ENCODE measurements around the gene SH3BP4.

Gene SH3BP4

DNA sequence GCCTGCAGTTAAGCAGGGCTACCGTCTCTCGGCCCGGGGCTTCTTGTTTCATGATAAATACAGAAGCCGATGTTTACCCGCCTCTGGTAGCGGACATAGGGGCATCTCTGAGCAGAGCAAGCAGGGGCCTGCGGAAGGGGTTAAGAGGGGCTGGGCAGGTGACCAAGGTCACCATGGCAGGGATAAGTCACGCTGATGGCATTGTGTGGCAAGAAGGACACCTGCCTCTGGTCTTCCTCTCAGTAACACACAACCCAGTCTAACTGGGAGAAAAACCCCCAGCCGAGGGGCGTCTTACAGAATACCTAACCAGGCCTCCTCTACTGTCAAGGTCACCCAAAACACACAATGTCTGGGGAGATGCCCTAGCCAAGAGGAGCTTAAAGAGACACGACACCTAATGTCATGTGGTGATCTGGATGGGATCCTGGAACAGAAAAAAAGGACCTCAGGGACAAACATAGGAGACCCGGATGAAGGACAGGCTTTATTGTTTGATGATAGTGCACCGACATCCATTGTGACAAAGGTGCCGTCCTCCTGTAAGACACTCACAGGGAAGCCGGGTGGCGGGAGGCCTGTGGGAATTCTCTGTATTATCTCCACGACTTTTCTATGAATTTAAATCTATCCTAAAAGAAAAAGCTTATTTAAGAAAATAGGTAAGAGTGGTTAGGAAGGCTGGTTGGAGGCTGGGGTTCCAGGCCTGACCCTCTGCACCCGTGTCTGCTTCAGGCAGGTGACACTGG is 24.8 kb downstream of the SH3BP4 start:
- Histone ChIP-seq H2AFZ (ENCODE audit: low read depth, low read length) (no peak overlapping the region), H3K79me2 (ENCODE audit: insufficient read depth, low read length) (no peaks in the 10 kb centered on the region), H3K9me3 (ENCODE audit: insufficient read depth, low read length, severe bottlenecking) (no peaks in the 10 kb centered on the region), H3K9ac (ENCODE audit: low read depth, low read length) (no peak overlapping the region), H4K20me1 (ENCODE audit: insufficient read depth, low read length) (no peaks in the 10 kb centered on the region), H3K27ac (ENCODE audit: low read length) (no peak overlapping the region), H3K4me1 (ENCODE audit: insufficient read depth, low read length) (no peaks in the 10 kb centered on the region), H3K4me2 (ENCODE audit: insufficient read depth, low read length) (no peak overlapping the region), H3K36me3 (ENCODE audit: insufficient read depth, low read length) (no peaks in the 10 kb centered on the region), H3K27me3 (ENCODE audit: insufficient read depth, low read length, poor library complexity) (peaks cover 9% of the 10 kb centered on the region), H3K4me3 (ENCODE audit: low read depth in 1 of 2, low read length in 2 of 2) (no peak overlapping the region)
- DNase-seq (no peak), ATAC-seq (ENCODE audit: insufficient read depth, low read depth) (no peak)
- TF ChIP-seq CTCF (IDR thresholded peaks at IDR 0.05; ENCODE audit: borderline replicate concordance, extremely low read depth, low read length, poor library complexity, severe bottlenecking) (no peak), EZH2 (IDR thresholded peaks at IDR 0.05; ENCODE audit: borderline replicate concordance, low read depth, low read length, severe bottlenecking) (no peak)

- Histone ChIP-seq H3K4me2 (ENCODE audit: insufficient read depth, low read length) (no peak overlapping the region), H3K9ac (ENCODE audit: low read depth, low read length) (no peak overlapping the region), H3K9me3 (ENCODE audit: insufficient read depth, low read length, severe bottlenecking) (no peaks in the 10 kb centered on the region), H2AFZ (ENCODE audit: low read depth, low read length) (no peak overlapping the region), H4K20me1 (ENCODE audit: insufficient read depth, low read length) (no peaks in the 10 kb centered on the region), H3K4me1 (ENCODE audit: insufficient read depth, low read length) (no peaks in the 10 kb centered on the region), H3K27me3 (ENCODE audit: insufficient read depth, low read length, poor library complexity) (peaks cover 12% of the 10 kb centered on the region), H3K27ac (ENCODE audit: low read length) (no peak overlapping the region), H3K4me3 (ENCODE audit: low read depth in 1 of 2, low read length in 2 of 2) (no peak overlapping the region), H3K36me3 (ENCODE audit: insufficient read depth, low read length) (no peaks in the 10 kb centered on the region), H3K79me2 (ENCODE audit: insufficient read depth, low read length) (no peaks in the 10 kb centered on the region)
- no peak for TF ChIP-seq CTCF (IDR thresholded peaks at IDR 0.05; ENCODE audit: borderline replicate concordance, extremely low read depth, low read length, poor library complexity, severe bottlenecking)
- ATAC-seq (ENCODE audit: insufficient read depth, low read depth): no peak
- no peak for DNase-seq
Measured at GRCh38 chr2:234977228-234977679, 25.4 kb downstream of the SH3BP4 start.

DNA sequence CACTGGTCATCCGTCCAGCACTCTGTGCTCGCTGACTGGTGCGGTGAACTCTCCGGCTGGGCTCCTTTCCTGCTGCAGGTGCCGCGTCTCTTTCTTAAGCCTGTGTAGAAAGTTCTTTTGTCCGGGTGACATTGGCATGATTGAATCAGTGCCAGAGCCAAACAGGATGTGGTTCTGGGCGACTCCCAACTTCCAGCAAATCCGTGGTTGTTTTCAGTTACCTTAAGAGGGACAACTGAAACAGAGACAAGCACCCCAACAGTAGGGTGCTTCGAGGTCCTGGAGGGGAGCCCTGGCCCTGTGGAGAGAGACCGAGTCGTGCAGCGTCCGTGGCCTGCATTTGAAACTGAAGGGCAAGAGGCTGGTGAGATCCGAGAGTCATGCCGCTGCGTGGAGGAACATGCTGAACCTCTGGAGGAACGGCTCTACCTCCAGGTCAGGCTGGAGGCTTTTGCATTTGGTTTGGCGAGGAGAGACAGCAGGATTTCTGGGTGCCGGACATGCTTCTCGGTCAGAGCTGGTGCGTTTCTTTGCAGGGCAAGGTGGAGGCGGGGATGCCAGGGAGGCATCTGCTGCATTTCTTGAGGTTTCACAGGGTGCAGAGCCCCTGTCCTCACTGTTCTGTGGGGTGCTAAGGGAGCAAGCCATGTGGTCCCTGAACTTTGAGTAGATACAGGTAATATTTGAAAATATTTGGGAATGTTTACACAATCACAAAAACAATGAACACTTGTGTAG is 26.8 kb downstream of the SH3BP4 start:
- H2AFZ ChIP-seq (ENCODE audit: low read depth, low read length): no peak overlapping the region
- TF ChIP-seq CTCF (IDR thresholded peaks at IDR 0.05; ENCODE audit: borderline replicate concordance, extremely low read depth, low read length, poor library complexity, severe bottlenecking): no peak
- no peak for TF ChIP-seq EZH2 (IDR thresholded peaks at IDR 0.05; ENCODE audit: borderline replicate concordance, low read depth, low read length, severe bottlenecking)
- no peak overlapping the region for H3K9ac ChIP-seq (ENCODE audit: low read depth, low read length)
- no peaks in the 10 kb centered on the region for H3K4me1 ChIP-seq (ENCODE audit: insufficient read depth, low read length)
- H3K36me3 ChIP-seq (ENCODE audit: insufficient read depth, low read length): no peaks in the 10 kb centered on the region
- no peak overlapping the region for H3K27ac ChIP-seq (ENCODE audit: low read length)
- no peaks in the 10 kb centered on the region for H4K20me1 ChIP-seq (ENCODE audit: insufficient read depth, low read length)
- no peak overlapping the region for H3K4me2 ChIP-seq (ENCODE audit: insufficient read depth, low read length)
- ATAC-seq (ENCODE audit: insufficient read depth, low read depth) (no peak), DNase-seq (no peak)
- H3K79me2 ChIP-seq (ENCODE audit: insufficient read depth, low read length): no peaks in the 10 kb centered on the region
- peaks cover 9% of the 10 kb centered on the region for H3K27me3 ChIP-seq (ENCODE audit: insufficient read depth, low read length, poor library complexity)
- H3K4me3 ChIP-seq (ENCODE audit: low read depth in 1 of 2, low read length in 2 of 2): no peak overlapping the region
- H3K9me3 ChIP-seq (ENCODE audit: insufficient read depth, low read length, severe bottlenecking): no peaks in the 10 kb centered on the region

Data from DND-41 (cell line).